Measurements from ENCODE around the gene RPP40. TPM values are rescaled to one million over a fixed set of nuclear protein-coding genes. Genes with fewer than 3 reads are reported as not detected.
"Not testable (repeated sequence)": the region's sequence is repeated elsewhere in the genome, so short reads cannot be mapped to it uniquely, and the experiment has no call there.

Gene RPP40
- total RNA-seq: 3.2 TPM

GRCh38 chr6:5003604-5004372, at the start of gene RPP40:
Gene RPP40 (minus strand): TSS chr6:5004037. CDS start chr6:5004002, 35 bp downstream.
- DNase-seq (ENCODE audit: low spot score): peak; percentile 97

GRCh38 chr6:5053038-5053437, 49.2 kb upstream of the RPP40 start:
- DNase-seq (ENCODE audit: low spot score): no peak

- no peak for DNase-seq (ENCODE audit: low spot score)
These were observed 47.6 kb upstream of the RPP40 start for GRCh38 chr6:5051394-5051793.

- no peak for DNase-seq (ENCODE audit: low spot score)
These were observed 46.2 kb upstream of the RPP40 start for GRCh38 chr6:5050009-5050408.

GRCh38 chr6:5046430-5046829, 42.6 kb upstream of the RPP40 start:
- DNase-seq (ENCODE audit: low spot score): no peak

GRCh38 chr6:5045416-5045815, 41.6 kb upstream of the RPP40 start:
- no peak for DNase-seq (ENCODE audit: low spot score)

GRCh38 chr6:5044866-5045265, 41.0 kb upstream of the RPP40 start:
- DNase-seq (ENCODE audit: low spot score): no peak

GRCh38 chr6:5042436-5042835, 38.6 kb upstream of the RPP40 start:
- no peak for DNase-seq (ENCODE audit: low spot score)

GRCh38 chr6:5041955-5042354, 38.1 kb upstream of the RPP40 start:
- no peak for DNase-seq (ENCODE audit: low spot score)

- DNase-seq (ENCODE audit: low spot score): no peak
These were observed 32.4 kb upstream of the RPP40 start for GRCh38 chr6:5036269-5036668.

GRCh38 chr6:5034736-5035135, 30.9 kb upstream of the RPP40 start:
- no peak for DNase-seq (ENCODE audit: low spot score)

GRCh38 chr6:5034328-5034727, 30.5 kb upstream of the RPP40 start:
- DNase-seq (ENCODE audit: low spot score): no peak

- not testable (repeated sequence) for DNase-seq (ENCODE audit: low spot score)
These were observed 29.5 kb upstream of the RPP40 start for GRCh38 chr6:5033214-5033904.

GRCh38 chr6:5032706-5033105, 28.9 kb upstream of the RPP40 start:
- not testable (repeated sequence) for DNase-seq (ENCODE audit: low spot score)

GRCh38 chr6:5031150-5031549, 27.3 kb upstream of the RPP40 start:
- no peak for DNase-seq (ENCODE audit: low spot score)

GRCh38 chr6:5030596-5031136, 26.8 kb upstream of the RPP40 start:
- DNase-seq (ENCODE audit: low spot score): peak; percentile 76

GRCh38 chr6:5029609-5030008, 25.8 kb upstream of the RPP40 start:
- no peak for DNase-seq (ENCODE audit: low spot score)

GRCh38 chr6:5028921-5029320, 25.1 kb upstream of the RPP40 start:
- DNase-seq (ENCODE audit: low spot score): no peak

- DNase-seq (ENCODE audit: low spot score): no peak
These were observed 24.5 kb upstream of the RPP40 start for GRCh38 chr6:5028301-5028700.

GRCh38 chr6:5025911-5026819, 22.3 kb upstream of the RPP40 start:
- peak; percentile 40 for DNase-seq (ENCODE audit: low spot score)

GRCh38 chr6:5023923-5024322, 20.1 kb upstream of the RPP40 start:
- DNase-seq (ENCODE audit: low spot score): no peak

GRCh38 chr6:5020142-5020541, 16.3 kb upstream of the RPP40 start:
- no peak for DNase-seq (ENCODE audit: low spot score)

All from mucosa of gallbladder (tissue), 1 donor.